SK-N-SH (cell line): Measurements from ENCODE around the gene ADAD2. TPM values are rescaled to one million over a fixed set of nuclear protein-coding genes. Genes with fewer than 3 reads are reported as not detected.

Source experiments
- CTCF ChIA-PET: fragments of 300-600, 350-600 bp; formaldehyde crosslinking; extraction: SDS; loops from one replicate; lab custom pipeline; 2021; lab: Yijun Ruan, JAX
- POLR2A ChIA-PET: fragments of 350-600 bp; sonication (Branson Sonifier 250); formaldehyde crosslinking; extraction: SDS; loops from one replicate; lab custom pipeline; 2020; ENCODE audit warnings: antibody characterized with exemption, inconsistent platforms; lab: Yijun Ruan, JAX
- DNase-seq: peaks from one replicate; pipeline ENCODE4 v3.0.0; 2012
- H2AFZ ChIP-seq: fragments of 200-600 bp; sonication (generic); 2 replicates; pipeline ENCODE4 v1.8.1; 2016; ENCODE audit warnings: antibody characterized with exemption, mild to moderate bottlenecking, low read depth
- H3F3A ChIP-seq: fragments of 200-600 bp; sonication (generic); replicated peaks from 2 replicates; pipeline ENCODE3; 2016; ENCODE audit warnings: antibody characterized with exemption, mild to moderate bottlenecking; ENCODE audit not compliant: insufficient read depth
- H3K27ac ChIP-seq, 2 experiments: fragments of 200-500 bp in 1 of 2; fragments of 200-600 bp in 1 of 2; sonication (Bioruptor generic) in 1 of 2; sonication (generic), shearing (Covaris generic) in 1 of 2; 2 replicates each; pipeline versions ENCODE4 v1.5.1 to v1.6.1; 2014 to 2016; ENCODE audit warnings: low read depth in 2 of 2, inconsistent platforms in 1 of 2, low read length in 1 of 2, mild to moderate bottlenecking in 1 of 2, mixed read lengths in 1 of 2
- H3K27me3 ChIP-seq: fragments of 200-600 bp; sonication (generic), shearing (Covaris generic); 2 replicates; pipeline ENCODE4 v1.6.1; 2016; ENCODE audit warnings: mixed run types; ENCODE audit not compliant: insufficient read depth
- H3K36me3 ChIP-seq, 2 experiments: fragments of 200-500 bp in 1 of 2; fragments of 200-600 bp in 1 of 2; sonication (Bioruptor generic) in 1 of 2; sonication (generic) in 1 of 2; replicated peaks in 1 of 2; 2 replicates each; pipeline versions ENCODE3 to v1.5.1; 2014 to 2016; ENCODE audit warnings: low read length in 1 of 2, mild to moderate bottlenecking in 1 of 2; ENCODE audit not compliant: insufficient read depth in 2 of 2, control insufficient read depth in 1 of 2
- H3K4me1 ChIP-seq, 2 experiments: fragments of 200-500 bp in 1 of 2; fragments of 200-600 bp in 1 of 2; sonication (Bioruptor generic) in 1 of 2; sonication (generic), shearing (Covaris generic) in 1 of 2; 2 replicates each; pipeline versions ENCODE4 v1.5.1 to v1.6.1; 2014 to 2016; ENCODE audit warnings: low read depth in 1 of 2, low read length in 1 of 2, mixed run types in 1 of 2; ENCODE audit not compliant: insufficient read depth in 2 of 2, control insufficient read depth in 1 of 2
- H3K4me2 ChIP-seq: fragments of 200-600 bp; sonication (generic), shearing (Covaris generic); 2 replicates; pipeline ENCODE4 v1.6.1; 2017; ENCODE audit warnings: mixed run types
- H3K4me3 ChIP-seq, 2 experiments: fragments of 200-500 bp in 1 of 2; fragments of 200-600 bp in 1 of 2; sonication (Bioruptor generic) in 1 of 2; sonication (generic), shearing (Covaris generic) in 1 of 2; 2 replicates each; pipeline versions ENCODE4 v1.5.1 to v1.8.1; 2014 to 2016; ENCODE audit warnings: low read depth in 2 of 2, inconsistent platforms in 1 of 2, low read length in 1 of 2, mild to moderate bottlenecking in 1 of 2, mixed read lengths in 1 of 2, moderate library complexity in 1 of 2
- H3K79me2 ChIP-seq: fragments of 200-600 bp; sonication (generic); 2 replicates; pipeline ENCODE4 v1.8.1; 2017; ENCODE audit warnings: mild to moderate bottlenecking; ENCODE audit not compliant: insufficient read depth
- H3K9ac ChIP-seq: fragments of 200-600 bp; sonication (generic); 2 replicates; pipeline ENCODE4 v1.6.1; 2017; ENCODE audit warnings: mixed run types
- H3K9me2 ChIP-seq: fragments of 200-600 bp; sonication (generic); 2 replicates; pipeline ENCODE4 v1.6.1; 2017; ENCODE audit warnings: mixed run types
- H3K9me3 ChIP-seq: fragments of 200-600 bp; sonication (generic); 2 replicates; pipeline ENCODE4 v1.6.1; 2017; ENCODE audit warnings: mixed run types, mild to moderate bottlenecking, moderate library complexity
- H4K20me1 ChIP-seq: fragments of 200-600 bp; sonication (generic); 2 replicates; pipeline ENCODE4 v1.6.1; 2017; ENCODE audit warnings: mild to moderate bottlenecking, mixed run types; ENCODE audit not compliant: insufficient read depth
- CHD2 ChIP-seq: fragments of 150-350 bp; IDR thresholded peaks from 2 replicates; pipeline ENCODE4 v1.6.1; 2018; ENCODE audit warnings: low read length; ENCODE audit not compliant: partially characterized antibody
- CTCF ChIP-seq: fragments of 200-600 bp; sonication (generic); IDR thresholded peaks from 2 replicates; pipeline ENCODE4 v1.6.1; 2017; ENCODE audit warnings: antibody characterized with exemption, mild to moderate bottlenecking, moderate library complexity
- ELF1 ChIP-seq: IDR thresholded peaks from 2 replicates; pipeline ENCODE4 v1.4.0; 2012
- EP300 ChIP-seq, 2 experiments: IDR thresholded peaks; 2 replicates each; pipeline versions ENCODE4 v1.4.0 to v1.6.1; 2012; ENCODE audit warnings: borderline replicate concordance in 1 of 2, low read depth in 1 of 2, low read length in 1 of 2
- EZH2phosphoT487 ChIP-seq: fragments of 200-600 bp; sonication (generic); IDR thresholded peaks from 2 replicates; pipeline ENCODE4 v1.6.1; 2017; ENCODE audit warnings: low read depth, mixed run types, mild to moderate bottlenecking, antibody characterized with exemption, moderate library complexity, borderline replicate concordance
- FOSL2 ChIP-seq: IDR thresholded peaks from 2 replicates; pipeline ENCODE4 v1.4.0; 2012; ENCODE audit warnings: low read depth, mild to moderate bottlenecking, moderate library complexity, borderline replicate concordance
- JUND ChIP-seq: IDR thresholded peaks from 2 replicates; pipeline ENCODE4 v1.4.0; 2012
- MAX ChIP-seq: IDR thresholded peaks from 2 replicates; pipeline ENCODE4 v1.4.0; 2012; ENCODE audit warnings: low read depth
- MEF2A ChIP-seq: IDR thresholded peaks from 2 replicates; pipeline ENCODE4 v1.4.0; 2012; ENCODE audit warnings: low read depth, borderline replicate concordance
- MXI1 ChIP-seq: IDR thresholded peaks from 2 replicates; pipeline ENCODE4 v1.6.1; 2012; ENCODE audit warnings: mild to moderate bottlenecking, low read depth, low read length, improper control_type of control experiment
- NFIC ChIP-seq: IDR thresholded peaks from 2 replicates; pipeline ENCODE4 v1.4.0; 2012; ENCODE audit warnings: borderline replicate concordance
- NRF1 ChIP-seq: IDR thresholded peaks from 2 replicates; pipeline ENCODE4 v1.6.1; 2012; ENCODE audit warnings: low read depth, mild to moderate bottlenecking, low read length
- POLR2AphosphoS5 ChIP-seq: IDR thresholded peaks from 2 replicates; pipeline ENCODE4 v1.6.1; 2012; ENCODE audit warnings: low read depth, low read length
- RAD21 ChIP-seq: IDR thresholded peaks from 2 replicates; pipeline ENCODE4 v1.6.1; 2012; ENCODE audit warnings: mild to moderate bottlenecking, low read length
- RCOR1 ChIP-seq: fragments of 150-350 bp; IDR thresholded peaks from 2 replicates; pipeline ENCODE4 v1.6.1; 2017; ENCODE audit warnings: antibody characterized with exemption, low read length
- RFX5 ChIP-seq: IDR thresholded peaks from 2 replicates; pipeline ENCODE4 v1.6.1; 2012; ENCODE audit warnings: mild to moderate bottlenecking, improper control_type of control experiment, low read length
- RXRA ChIP-seq: IDR thresholded peaks from 2 replicates; pipeline ENCODE4 v1.4.0; 2012; ENCODE audit warnings: low read depth, mild to moderate bottlenecking, borderline replicate concordance
- SMC3 ChIP-seq: IDR thresholded peaks from 2 replicates; pipeline ENCODE4 v1.6.1; 2012; ENCODE audit warnings: low read depth, low read length, improper control_type of control experiment
- USF2 ChIP-seq: fragments of 150-350 bp; IDR thresholded peaks from 2 replicates; pipeline ENCODE4 v1.6.1; 2017; ENCODE audit warnings: antibody characterized with exemption, low read length, low read depth, borderline replicate concordance
- YY1 ChIP-seq: IDR thresholded peaks from 2 replicates; pipeline ENCODE4 v1.4.0; 2012; ENCODE audit warnings: low read depth, mild to moderate bottlenecking
- WGBS: methylation state at CpG from one replicate; pipeline ENCODE4 v1.1.6; 2017; ENCODE audit warnings: low lambda C conversion rate; 5-methylcytosine and 5-hydroxymethylcytosine counted together
- polyA plus RNA-seq, 3 experiments: library from polyadenylated mRNA; depleted of rRNA; stranded (reverse); fragments of >200 nt; gene quantifications; 2 replicates each; pipeline ENCODE4 v1.2.3, GENCODE V29; 2012
- TF ChIP-seq, protein P1 (sequence below): IDR thresholded peaks from 2 replicates; pipeline ENCODE4; 2012

Gene ADAD2
- polyA plus RNA-seq, 1 of the 3 experiments (the other 2 are of a cell fraction), result not detected

GRCh38 chr16:84241778-84242177, 50.8 kb downstream of the ADAD2 start (continued):
- TF ChIP-seq RCOR1 (no peak), FOSL2 (no peak), USF2 (no peak)

DNA sequence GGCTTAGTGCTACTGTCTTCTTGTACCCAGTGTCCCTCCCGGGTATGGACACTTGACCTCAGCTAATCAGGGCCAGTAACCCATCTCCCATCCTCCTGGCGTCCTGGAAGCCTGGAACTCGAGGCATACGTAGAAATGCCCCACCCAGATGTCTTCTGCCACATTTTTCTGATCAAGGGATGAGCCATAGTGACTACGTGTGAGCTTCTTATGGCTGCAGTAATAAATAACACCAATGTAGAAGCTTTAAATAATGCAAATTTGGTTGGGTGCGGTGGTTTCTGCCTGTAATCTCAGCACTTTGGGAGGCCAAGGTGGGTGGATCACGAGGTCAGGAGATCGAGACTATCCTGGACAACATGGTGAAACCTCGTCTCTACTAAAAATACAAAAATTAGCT, 51.9 kb downstream of the ADAD2 start:
- WGBS, result 58% methylated on average over 9 of the region's 9 CpGs
- TF ChIP-seq NRF1 (no peak), NFIC (no peak), ELF1 (no peak), FOSL2 (no peak), SMC3 (no peak), POLR2AphosphoS5 (no peak), CHD2 (no peak), JUND (no peak), MXI1 (no peak), EP300 (IDR thresholded peaks at IDR 0.05; ENCODE audit: borderline replicate concordance in 1 of 2, low read depth in 1 of 2, low read length in 1 of 2) (no peak), USF2 (no peak), EZH2phosphoT487 (no peak), MAX (no peak), MEF2A (no peak), YY1 (no peak), RXRA (no peak), RFX5 (no peak), CTCF (no peak), RAD21 (no peak)
- TF ChIP-seq, protein P1, sequence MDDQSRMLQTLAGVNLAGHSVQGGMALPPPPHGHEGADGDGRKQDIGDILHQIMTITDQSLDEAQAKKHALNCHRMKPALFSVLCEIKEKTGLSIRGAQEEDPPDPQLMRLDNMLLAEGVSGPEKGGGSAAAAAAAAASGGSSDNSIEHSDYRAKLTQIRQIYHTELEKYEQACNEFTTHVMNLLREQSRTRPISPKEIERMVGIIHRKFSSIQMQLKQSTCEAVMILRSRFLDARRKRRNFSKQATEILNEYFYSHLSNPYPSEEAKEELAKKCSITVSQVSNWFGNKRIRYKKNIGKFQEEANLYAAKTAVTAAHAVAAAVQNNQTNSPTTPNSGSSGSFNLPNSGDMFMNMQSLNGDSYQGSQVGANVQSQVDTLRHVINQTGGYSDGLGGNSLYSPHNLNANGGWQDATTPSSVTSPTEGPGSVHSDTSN, result no peak
- Histone ChIP-seq H4K20me1 (no peaks in the 10 kb centered on the region), H3K4me2 (no peak overlapping the region), H3K36me3 (no peaks in the 10 kb centered on the region), H3K79me2 (no peaks in the 10 kb centered on the region), H3K9me3 (no peaks in the 10 kb centered on the region), H3K27ac (no peak overlapping the region), H2AFZ (no peak overlapping the region), H3K27me3 (no peaks in the 10 kb centered on the region; the same call in 1 of the 2 replicates), H3K4me3 (no peak overlapping the region), H3K9me2 (no peaks in the 10 kb centered on the region), H3F3A (no peaks in the 10 kb centered on the region), H3K4me1 (peaks cover 0 to 11% of the 10 kb centered on the region in 2 experiments; a peak in 1 of 4 replicates), H3K9ac (no peak overlapping the region)
- DNase-seq, result no peak
- CTCF ChIA-PET, result no interaction called here
- POLR2A ChIA-PET, result no interaction called here
